IMR-90 (cell line): ENCODE results near the gene ABCD1. TPM values are rescaled to one million over a fixed set of nuclear protein-coding genes. Genes with fewer than 3 reads are reported as not detected.

Source experiments
- ATAC-seq: fragments of 200-7000 bp; cut with Tn5 transposase; 2 replicates; pipeline ENCODE4 v1.9.1; 2020; ENCODE audit warnings: low read depth, mild to moderate bottlenecking, moderate library complexity
- BruUV-seq: library from RNA; stranded (reverse); fragments of 400-500 nt; replicated peaks from 2 replicates; lab custom pipeline; 2021; lab: Mats Ljungman, UMichigan
- CTCF ChIA-PET: fragments of 300-600 bp; formaldehyde crosslinking; extraction: SDS; loops from one replicate; lab custom pipeline; 2021; ENCODE audit warnings: antibody characterized with exemption; lab: Yijun Ruan, JAX
- POLR2A ChIA-PET: fragments of 300-600 bp; sonication (Branson Sonifier 250); formaldehyde crosslinking; loops from one replicate; lab custom pipeline; 2022; ENCODE audit warnings: antibody characterized with exemption; ENCODE audit not compliant: unreplicated experiment; lab: Charles Lee
- DNase-seq: peaks from one replicate; pipeline ENCODE4 v3.0.0; 2013
- H2AFZ ChIP-seq: replicated peaks from 2 replicates; pipeline ENCODE3; 2013; ENCODE audit warnings: low read length, mild to moderate bottlenecking; ENCODE audit not compliant: poor library complexity
- H2AK5ac ChIP-seq: 2 replicates; pipeline ENCODE4 v1.6.1; 2013; ENCODE audit warnings: low read depth, low read length, inconsistent platforms
- H2AK9ac ChIP-seq: replicated peaks from 2 replicates; pipeline ENCODE3; 2013; ENCODE audit warnings: mild to moderate bottlenecking, low read depth, low read length, moderate library complexity; ENCODE audit not compliant: poor library complexity
- H2BK120ac ChIP-seq: 2 replicates; pipeline ENCODE4 v1.6.1; 2013; ENCODE audit warnings: low read depth, low read length, inconsistent platforms
- H2BK15ac ChIP-seq: 3 replicates; pipeline ENCODE4 v1.6.1; 2013; ENCODE audit warnings: low read depth, low read length, inconsistent platforms
- H2BK20ac ChIP-seq: 2 replicates; pipeline ENCODE4 v1.6.1; 2013; ENCODE audit warnings: low read depth, mild to moderate bottlenecking, inconsistent platforms, low read length, moderate library complexity
- H2BK5ac ChIP-seq: 2 replicates; pipeline ENCODE4 v1.6.1; 2013; ENCODE audit warnings: mild to moderate bottlenecking, low read depth, low read length, inconsistent platforms; ENCODE audit not compliant: poor library complexity, severe bottlenecking
- H3K14ac ChIP-seq: replicated peaks from 2 replicates; pipeline ENCODE4 v1.6.1; 2013; ENCODE audit warnings: low read depth, low read length, inconsistent platforms
- H3K18ac ChIP-seq: 2 replicates; pipeline ENCODE4 v1.6.1; 2013; ENCODE audit warnings: low read depth, low read length, control low read depth
- H3K23ac ChIP-seq: 2 replicates; pipeline ENCODE4 v1.6.1; 2013; ENCODE audit warnings: low read depth, low read length, inconsistent platforms
- H3K27ac ChIP-seq: 2 replicates; pipeline ENCODE4 v1.5.1; 2013; ENCODE audit warnings: mild to moderate bottlenecking, control low read depth, low read length; ENCODE audit not compliant: insufficient read depth
- H3K27me3 ChIP-seq: 2 replicates; pipeline ENCODE4 v1.6.1; 2013; ENCODE audit warnings: low read length; ENCODE audit not compliant: control insufficient read depth, insufficient read depth
- H3K36me3 ChIP-seq: 2 replicates; pipeline ENCODE4 v1.6.1; 2013; ENCODE audit warnings: low read length, mixed read lengths; ENCODE audit not compliant: control insufficient read depth, insufficient read depth
- H3K4ac ChIP-seq: 2 replicates; pipeline ENCODE4 v1.6.1; 2013; ENCODE audit warnings: low read depth, low read length, inconsistent platforms
- H3K4me1 ChIP-seq: 2 replicates; pipeline ENCODE4 v1.6.1; 2013; ENCODE audit warnings: low read length, mixed read lengths; ENCODE audit not compliant: control insufficient read depth, insufficient read depth
- H3K4me2 ChIP-seq: 2 replicates; pipeline ENCODE4 v1.6.1; 2013; ENCODE audit warnings: low read depth, mild to moderate bottlenecking, control low read depth, low read length, moderate library complexity
- H3K4me3 ChIP-seq: 2 replicates; pipeline ENCODE4 v1.5.1; 2013; ENCODE audit warnings: low read depth, mild to moderate bottlenecking, control low read depth, low read length, moderate library complexity; ENCODE audit not compliant: insufficient read depth
- H3K56ac ChIP-seq: 2 replicates; pipeline ENCODE4 v1.6.1; 2013; ENCODE audit warnings: low read length, inconsistent platforms; ENCODE audit not compliant: insufficient read depth; ENCODE audit errors: extremely low read depth
- H3K79me1 ChIP-seq, 2 experiments: 2 replicates each; pipeline ENCODE4 v1.6.1; 2013; ENCODE audit warnings: low read length in 2 of 2, inconsistent platforms in 1 of 2, low read depth in 1 of 2
- H3K9ac ChIP-seq: 2 replicates; pipeline ENCODE4 v1.6.1; 2013; ENCODE audit warnings: low read depth, low read length, control low read depth
- H3K9me1 ChIP-seq: 2 replicates; pipeline ENCODE4 v1.6.1; 2013; ENCODE audit warnings: low read length, inconsistent platforms; ENCODE audit not compliant: insufficient read depth
- H3K9me3 ChIP-seq: 2 replicates; pipeline ENCODE4 v1.6.1; 2013; ENCODE audit warnings: low read length; ENCODE audit not compliant: control insufficient read depth, insufficient read depth
- H4K20me1 ChIP-seq: 2 replicates; pipeline ENCODE4 v1.6.1; 2013; ENCODE audit warnings: low read length, inconsistent platforms; ENCODE audit not compliant: insufficient read depth
- H4K5ac ChIP-seq: 2 replicates; pipeline ENCODE4 v1.6.1; 2013; ENCODE audit warnings: mild to moderate bottlenecking, low read depth, low read length, control low read depth
- H4K8ac ChIP-seq, 2 experiments: 2 replicates each; pipeline ENCODE4 v1.6.1; 2013; ENCODE audit warnings: low read depth in 2 of 2, low read length in 2 of 2, control low read depth in 1 of 2, inconsistent platforms in 1 of 2
- H4K91ac ChIP-seq: 2 replicates; pipeline ENCODE4 v1.6.1; 2013; ENCODE audit warnings: low read depth, low read length, inconsistent platforms; ENCODE audit not compliant: insufficient read depth
- BHLHE40 ChIP-seq: fragments of 150-350 bp; IDR thresholded peaks from 2 replicates; pipeline ENCODE4 v1.6.1; 2016; ENCODE audit warnings: mild to moderate bottlenecking, low read depth, low read length
- CEBPB ChIP-seq: IDR thresholded peaks from 2 replicates; pipeline ENCODE4 v1.6.1; 2012; ENCODE audit warnings: low read depth, low read length, improper control_type of control experiment
- CTCF ChIP-seq: conservative IDR thresholded peaks from 2 replicates; pipeline ENCODE4 v1.5.1; 2012; ENCODE audit warnings: mild to moderate bottlenecking, low read depth, low read length, improper control_type of control experiment
- ELK1 ChIP-seq: fragments of 150-350 bp; IDR thresholded peaks from 2 replicates; pipeline ENCODE4 v1.6.1; 2016; ENCODE audit warnings: low read depth, mild to moderate bottlenecking, low read length, moderate library complexity, borderline replicate concordance
- FOS ChIP-seq: fragments of 150-350 bp; IDR thresholded peaks from 2 replicates; pipeline ENCODE4 v1.6.1; 2016; ENCODE audit warnings: low read depth, low read length
- MAFK ChIP-seq: IDR thresholded peaks from 2 replicates; pipeline ENCODE4 v1.6.1; 2012; ENCODE audit warnings: low read depth, low read length, improper control_type of control experiment
- MAZ ChIP-seq: IDR thresholded peaks from 2 replicates; pipeline ENCODE4 v1.6.1; 2012; ENCODE audit warnings: low read depth, mild to moderate bottlenecking, low read length, improper control_type of control experiment, moderate library complexity, borderline replicate concordance
- MXI1 ChIP-seq: IDR thresholded peaks from 2 replicates; pipeline ENCODE4 v1.6.1; 2012; ENCODE audit warnings: low read depth, mild to moderate bottlenecking, low read length, moderate library complexity, borderline replicate concordance
- NFE2L2 ChIP-seq: fragments of 150-350 bp; IDR thresholded peaks from 2 replicates; pipeline ENCODE4 v1.6.1; 2016; ENCODE audit warnings: low read depth, mild to moderate bottlenecking, low read length
- POLR2A ChIP-seq: IDR thresholded peaks from 2 replicates; pipeline ENCODE4 v1.6.1; 2012; ENCODE audit warnings: mild to moderate bottlenecking, low read depth, low read length
- RAD21 ChIP-seq: IDR thresholded peaks from 2 replicates; pipeline ENCODE4 v1.6.1; 2012; ENCODE audit warnings: low read length, improper control_type of control experiment
- RCOR1 ChIP-seq: IDR thresholded peaks from 2 replicates; pipeline ENCODE4 v1.6.1; 2012; ENCODE audit warnings: mild to moderate bottlenecking, low read length, improper control_type of control experiment; ENCODE audit not compliant: insufficient replicate concordance
- SMC3 ChIP-seq: fragments of 150-350 bp; IDR thresholded peaks from 2 replicates; pipeline ENCODE4 v1.6.1; 2016; ENCODE audit warnings: low read depth, mild to moderate bottlenecking, antibody characterized with exemption, low read length, moderate library complexity
- USF2 ChIP-seq: fragments of 150-350 bp; IDR thresholded peaks from 2 replicates; pipeline ENCODE4 v1.6.1; 2017; ENCODE audit warnings: mild to moderate bottlenecking, antibody characterized with exemption, low read length, low read depth
- WGBS, 2 experiments: methylation state at CpG; one replicate each; pipeline versions ENCODE4 v1.1.5 to v1.1.7; 2013; ENCODE audit warnings: missing lambda C conversion rate in 2 of 2; ENCODE audit not compliant: insufficient read length in 1 of 2; ENCODE audit errors: extremely low coverage in 2 of 2; 5-methylcytosine and 5-hydroxymethylcytosine counted together
- dilution Hi-C: fragments of 300-500 bp; cut with HindIII; formaldehyde crosslinking; loops from one replicate; pipeline ENCODE4 v1.14.3; 2018; ENCODE audit warnings: low sequenced_read_pairs; ENCODE audit not compliant: unreplicated experiment
- in situ Hi-C: fragments of 300-500 bp; cut with MboI; formaldehyde crosslinking; loops from 3 replicates; pipeline ENCODE4 v1.14.3; 2019; ENCODE audit warnings: low sequenced_read_pairs, inconsistent platforms, mixed read lengths
- intact Hi-C: fragments of 100-400 bp; cut with micrococcal nuclease; formaldehyde crosslinking; loops from 2 replicates; pipeline ENCODE4 v1.10.0; 2022
- polyA plus RNA-seq, 3 experiments: library from polyadenylated mRNA; depleted of rRNA; stranded (reverse); fragments of >200 nt; gene quantifications; 2 replicates each; pipeline ENCODE4 v1.2.3, GENCODE V29; 2012; ENCODE audit warnings: low replicate concordance in 1 of 3
- total RNA-seq: library from RNA; depleted of rRNA; stranded (reverse); fragments of >200 nt; gene quantifications from 2 replicates; pipeline ENCODE4 v1.2.3, GENCODE V29; 2012

Gene ABCD1
- total and polyA plus RNA-seq, 2 of the 4 experiments (the other 2 are of a cell fraction), result 4.3 to 7.0 TPM

- no peak overlapping the region for H2AK5ac ChIP-seq
- no peak overlapping the region for H3K18ac ChIP-seq
- in situ Hi-C loops, result no loop called here
- H3K27me3 ChIP-seq, result no peaks in the 10 kb centered on the region
- H3K36me3 ChIP-seq, result peaks cover 17% of the 10 kb centered on the region
- H3K56ac ChIP-seq, result no peak overlapping the region
- WGBS, 2 experiments, result no CpG with 5 or more reads among the region's 18 CpGs
- H4K91ac ChIP-seq, result no peak overlapping the region
- no peak overlapping the region for H2AK9ac ChIP-seq
- intact Hi-C loops, result no loop called here
- H2BK20ac ChIP-seq, result no peak overlapping the region
- H3K4me3 ChIP-seq, result no peak overlapping the region
- POLR2A ChIA-PET, result no interaction called here
- dilution Hi-C loops, result no loop called here
- H2AFZ ChIP-seq, result no peak overlapping the region
- H2BK120ac ChIP-seq, result no peak overlapping the region
- peaks cover 2% of the 10 kb centered on the region; the same call in 1 of the 2 replicates for H3K4me1 ChIP-seq
- CTCF ChIA-PET, result no interaction called here
- no peaks in the 10 kb centered on the region for H3K9me1 ChIP-seq
- peaks cover 0 to 5% of the 10 kb centered on the region in 2 experiments; a peak in 1 of 4 replicates for H3K79me1 ChIP-seq
- DNase-seq, result no peak
- TF ChIP-seq MAFK, result no peak
- no peak for TF ChIP-seq RCOR1
- TF ChIP-seq NFE2L2, result no peak
- no peak for TF ChIP-seq USF2
- no peak for TF ChIP-seq RAD21
- TF ChIP-seq FOS, result no peak
- TF ChIP-seq ELK1, result no peak
- no peak for TF ChIP-seq BHLHE40
- no peak for TF ChIP-seq MXI1
- no peak for TF ChIP-seq MAZ
- TF ChIP-seq CTCF, result no peak
- TF ChIP-seq CEBPB, result no peak
- TF ChIP-seq POLR2A, result no peak
- TF ChIP-seq SMC3, result no peak
- H3K23ac ChIP-seq, result no peak overlapping the region
- H3K9ac ChIP-seq, result no peak overlapping the region
- no peak overlapping the region for H4K8ac ChIP-seq
- no peak overlapping the region for H3K14ac ChIP-seq
- H3K4me2 ChIP-seq, result no peak overlapping the region
- no peaks in the 10 kb centered on the region for H3K9me3 ChIP-seq
- no peak overlapping the region for H3K4ac ChIP-seq
- H4K20me1 ChIP-seq, result peaks cover 7% of the 10 kb centered on the region
- no peak for ATAC-seq
- H2BK5ac ChIP-seq, result no peak overlapping the region
- H2BK15ac ChIP-seq, result no peak overlapping the region
- no TSS peak for BruUV-seq
- no peak overlapping the region for H3K27ac ChIP-seq
- no peak overlapping the region for H4K5ac ChIP-seq
Measured at GRCh38 chrX:153704021-153704526, 20.6 kb upstream of the ABCD1 start.
